Iris pigment epithelial cell (primary cell): ENCODE results near the gene KSR1.
"Not testable (repeated sequence)": the region's sequence is repeated elsewhere in the genome, so short reads cannot be mapped to it uniquely, and the experiment has no call there.

Experiments used
- DNase-seq: peaks from one replicate; pipeline ENCODE4 v3.0.0-alpha.2; 2011; ENCODE audit warnings: low read depth

KSR1 gene

DNA sequence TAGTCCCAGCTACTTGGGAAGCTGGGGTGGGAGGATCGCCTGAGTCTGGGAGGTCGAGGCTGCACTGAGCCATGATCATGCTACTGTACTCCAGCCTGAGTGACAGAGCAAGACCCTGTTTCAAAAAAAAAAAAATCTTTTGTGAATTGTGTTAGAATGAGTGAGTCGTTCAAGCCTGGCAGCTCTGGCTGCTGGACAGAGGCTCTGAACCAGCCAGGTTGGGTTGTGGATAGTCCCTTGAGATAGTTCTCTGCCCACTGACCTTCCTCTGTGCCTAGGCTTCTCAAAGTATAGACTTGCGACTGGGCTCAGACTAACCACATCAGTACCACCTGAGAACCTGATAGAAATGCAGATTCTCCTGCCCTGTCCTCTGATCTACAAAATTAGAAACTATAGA, 2.2 kb upstream of the KSR1 start:
- DNase-seq: no peak

DNA sequence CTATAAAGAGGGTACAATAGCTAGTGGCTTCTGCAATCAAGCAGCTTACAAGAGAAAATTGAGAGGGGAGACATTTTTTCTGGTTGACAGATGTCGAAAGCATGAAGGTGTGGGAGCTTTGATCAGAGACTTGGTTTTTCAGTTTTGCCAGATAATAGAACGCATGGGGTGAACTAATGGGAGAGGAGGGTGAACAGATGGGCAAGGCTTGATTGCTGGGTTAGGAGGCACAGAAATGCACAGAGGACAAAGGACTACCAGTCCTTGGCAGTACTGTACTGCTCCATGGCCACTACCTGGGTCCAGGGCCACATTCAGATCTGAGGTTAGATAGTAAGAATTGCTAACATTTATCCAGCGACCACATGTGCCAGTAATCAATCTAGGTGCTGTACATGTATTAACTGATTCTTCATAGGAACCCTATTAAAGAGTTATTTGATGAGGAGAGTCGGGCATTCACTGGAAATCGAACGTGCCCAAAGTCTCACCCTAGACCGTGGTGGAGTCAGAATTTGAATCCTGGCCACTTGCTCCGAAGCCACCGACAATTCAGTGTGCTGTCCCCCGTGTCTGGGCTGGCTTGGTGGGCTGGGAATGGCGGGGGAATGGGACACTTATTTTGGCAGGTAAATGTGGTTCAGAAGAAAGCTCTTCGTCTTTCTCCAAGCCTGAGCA, 873 bp upstream of the KSR1 start:
- no peak for DNase-seq

DNA sequence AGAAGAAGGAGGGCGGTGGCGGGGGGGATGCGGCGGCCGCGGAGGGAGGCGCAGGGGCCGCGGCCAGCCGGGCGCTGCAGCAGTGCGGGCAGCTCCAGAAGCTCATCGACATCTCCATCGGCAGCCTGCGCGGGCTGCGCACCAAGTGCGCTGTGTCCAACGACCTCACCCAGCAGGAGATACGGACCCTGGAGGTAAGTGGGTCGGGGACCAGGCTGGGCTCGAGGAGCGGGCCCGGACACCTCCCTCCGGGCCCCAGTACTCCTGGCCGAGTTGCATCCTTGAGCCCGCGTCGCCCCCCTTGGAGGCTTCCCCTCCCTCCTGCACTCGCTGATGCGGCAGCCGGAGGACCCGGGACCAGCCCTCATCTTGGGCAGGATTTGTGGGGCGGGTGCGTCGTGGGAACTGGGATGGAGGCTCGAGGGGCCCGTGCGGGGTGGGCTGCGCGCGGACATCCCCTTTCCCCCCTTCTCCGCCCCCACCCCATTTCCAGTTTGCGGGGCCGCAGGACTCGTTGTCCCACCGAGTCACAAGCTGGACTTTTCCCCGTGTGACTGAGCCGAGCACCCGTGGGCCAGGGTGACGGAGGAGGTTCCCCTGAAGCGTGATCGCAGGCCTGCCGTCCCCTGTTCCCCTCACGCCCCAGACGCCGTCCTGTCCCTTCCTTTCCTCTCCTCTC, 572 bp downstream of the KSR1 start:
- DNase-seq: no peak

DNA sequence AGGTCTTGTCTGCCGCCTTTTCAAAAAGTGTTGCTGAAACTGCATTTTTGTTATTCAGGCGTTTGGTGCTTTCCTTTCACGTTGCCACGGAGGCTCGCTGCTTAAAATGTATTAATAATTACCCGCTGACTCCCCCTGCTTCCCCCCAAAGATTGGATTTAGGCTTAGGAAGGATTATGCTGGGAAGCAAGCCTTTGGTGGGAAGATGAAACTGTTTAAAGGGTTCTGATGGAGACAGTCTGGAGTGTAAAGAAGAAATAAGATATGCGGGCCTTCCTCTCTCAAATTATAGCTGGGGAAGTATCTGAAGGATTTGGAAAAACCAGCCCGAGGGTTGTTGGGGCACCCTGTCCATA, 1.1 kb downstream of the KSR1 start:
- DNase-seq: no peak

DNA sequence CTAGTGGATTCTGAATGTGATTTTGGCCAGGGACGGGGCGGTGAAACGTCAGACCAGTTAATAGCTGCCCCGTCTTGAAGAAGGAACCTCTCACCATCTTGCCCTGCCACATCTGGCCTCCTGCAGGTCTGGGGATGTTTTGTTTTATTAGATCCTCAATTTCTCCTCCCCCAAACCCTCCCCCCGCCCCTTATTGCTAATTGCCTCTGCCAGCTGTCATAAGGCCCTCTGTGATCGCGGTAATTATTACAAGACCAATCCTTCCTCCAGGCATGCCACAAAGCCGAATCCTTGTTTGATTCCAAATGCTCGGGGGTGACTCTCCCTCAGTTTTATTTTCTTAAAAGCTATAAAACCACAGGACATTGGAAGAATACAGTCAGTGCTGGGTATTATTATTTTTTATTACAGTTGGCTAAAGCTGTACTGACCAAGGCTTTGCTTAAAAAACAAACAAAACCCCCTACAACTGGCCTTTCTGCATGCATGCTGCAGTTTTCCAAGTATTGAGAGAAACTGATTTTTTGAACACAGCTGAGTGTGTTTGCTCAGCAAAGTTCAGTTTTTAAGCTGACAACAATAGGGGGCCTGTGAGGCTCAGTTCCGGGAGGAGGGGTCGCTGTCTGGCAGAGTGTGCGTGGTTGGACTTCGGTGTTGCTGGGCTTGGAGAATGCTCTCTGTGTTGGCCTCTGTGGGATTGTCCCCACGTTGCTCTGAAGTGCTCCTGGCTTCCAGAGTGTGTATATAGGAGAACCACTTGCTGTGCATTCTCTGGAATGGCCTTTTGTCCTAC, 1.7 kb downstream of the KSR1 start:
- DNase-seq: no peak

DNA sequence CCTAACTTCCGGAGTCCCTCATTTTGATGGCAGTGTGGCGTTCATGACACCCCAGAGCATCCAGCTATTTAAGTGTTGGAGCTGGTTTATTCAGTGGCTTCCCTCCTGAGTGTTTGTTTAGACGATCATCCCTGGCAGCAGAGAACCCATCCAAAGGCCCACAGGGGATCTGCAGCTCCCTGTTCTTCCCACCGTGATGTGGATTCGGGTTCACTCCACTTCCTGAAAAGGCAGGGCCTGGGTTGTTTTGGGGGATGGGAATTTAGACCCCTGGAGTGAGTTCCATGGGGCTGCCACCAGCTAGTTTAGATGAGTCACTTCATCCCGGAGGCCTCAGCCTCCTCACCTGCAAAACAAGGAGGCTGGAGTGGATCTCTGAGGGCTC, 2.3 kb downstream of the KSR1 start:
- no peak for DNase-seq

DNA sequence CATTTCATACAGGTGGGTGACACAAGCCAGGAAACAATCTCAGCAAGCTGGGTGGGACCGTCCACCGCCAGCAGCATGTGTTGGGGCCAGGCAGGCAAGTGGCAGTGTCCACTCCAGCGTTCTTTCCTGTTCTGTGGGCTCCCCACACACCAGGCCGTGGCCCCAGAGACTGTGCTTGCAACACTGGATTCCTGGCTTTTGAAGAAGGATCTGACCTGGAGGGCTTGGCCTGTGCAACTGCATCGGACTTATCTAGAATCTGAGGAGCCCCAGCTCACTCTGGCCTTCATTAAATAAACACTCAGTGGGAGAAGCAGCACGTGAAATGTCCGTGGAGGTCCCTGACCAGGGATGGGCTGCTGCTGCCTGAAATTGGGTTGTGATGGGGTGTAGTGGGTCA, 3.2 kb downstream of the KSR1 start:
- DNase-seq: no peak

DNA sequence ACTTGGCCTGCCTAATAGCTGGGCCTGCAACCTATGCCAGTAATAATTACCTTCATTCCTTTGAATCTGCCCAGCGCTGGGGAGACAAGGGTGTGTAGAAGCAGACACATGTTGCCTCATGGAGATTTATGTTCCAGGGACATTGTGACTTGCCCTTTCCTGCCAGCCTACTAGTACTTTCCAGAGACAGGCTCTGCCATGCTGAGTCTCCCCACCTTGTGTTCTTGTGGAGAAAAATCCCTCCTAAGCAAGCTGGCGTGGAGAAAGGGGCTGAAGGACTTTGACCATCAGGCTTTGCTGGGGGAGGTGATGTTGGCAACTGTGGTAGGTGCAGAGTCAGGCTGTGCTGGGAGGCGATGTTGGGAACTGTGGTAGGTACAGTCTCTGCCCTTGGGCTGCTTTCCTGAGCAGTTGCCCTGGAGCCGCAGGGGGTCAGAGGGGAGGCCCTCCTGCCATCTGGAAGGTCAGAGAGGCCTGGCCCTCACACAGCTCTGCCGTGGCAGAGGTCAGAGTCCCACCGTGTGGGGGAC, 4.0 kb downstream of the KSR1 start:
- no peak for DNase-seq

DNA sequence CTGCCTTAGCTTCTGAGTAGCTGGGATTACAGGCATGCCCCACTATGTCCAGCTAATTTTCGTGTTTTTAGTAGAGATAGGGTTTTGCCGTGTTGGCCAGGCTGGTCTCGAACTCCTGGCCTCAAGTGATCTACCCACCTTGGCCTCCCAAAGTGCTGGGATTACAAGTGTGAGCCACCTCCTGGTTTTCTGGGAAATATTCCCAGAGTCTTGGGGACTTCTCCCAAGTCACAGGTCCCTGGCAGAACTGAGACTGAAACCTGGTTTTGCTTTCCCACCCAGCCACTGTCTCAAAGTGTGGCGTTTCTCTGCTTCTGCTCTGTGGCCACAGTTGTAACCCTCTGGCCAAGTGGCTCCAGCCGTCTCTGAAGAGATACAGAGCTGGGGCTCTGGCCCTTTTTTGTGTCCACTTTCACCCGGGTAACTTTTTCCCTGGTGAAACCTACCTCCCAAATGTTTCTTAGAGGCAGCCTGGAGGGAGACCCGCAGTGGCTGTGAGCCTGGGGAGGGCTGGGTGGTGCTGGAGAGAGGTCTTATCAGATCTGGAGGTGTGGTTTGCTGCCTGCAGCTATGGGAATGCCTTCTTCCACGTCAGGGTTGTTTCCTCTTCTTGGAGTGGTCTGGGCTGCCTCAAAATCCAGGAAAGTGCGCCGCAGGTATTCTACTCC, 5.1 kb downstream of the KSR1 start:
- no peak for DNase-seq

DNA sequence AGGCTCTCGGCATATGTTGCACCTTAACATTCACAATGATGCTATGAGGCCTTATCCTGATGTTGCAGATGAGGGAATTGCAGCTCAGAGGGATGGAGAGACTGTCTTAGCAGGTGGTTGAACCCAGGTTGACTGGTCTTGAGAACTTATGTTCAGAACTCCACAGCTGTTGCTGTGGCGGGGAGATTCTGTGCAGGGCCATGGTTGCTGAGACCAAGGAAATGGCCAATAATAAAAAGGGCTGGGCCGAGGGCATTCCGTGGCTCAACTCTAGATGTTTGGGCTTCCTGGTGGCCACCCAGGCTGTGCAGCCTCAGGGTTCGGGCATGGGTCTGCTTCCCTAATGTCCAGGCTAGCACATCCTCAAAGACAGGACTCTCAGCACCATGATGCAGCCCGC, 5.9 kb downstream of the KSR1 start:
- DNase-seq: no peak

DNA sequence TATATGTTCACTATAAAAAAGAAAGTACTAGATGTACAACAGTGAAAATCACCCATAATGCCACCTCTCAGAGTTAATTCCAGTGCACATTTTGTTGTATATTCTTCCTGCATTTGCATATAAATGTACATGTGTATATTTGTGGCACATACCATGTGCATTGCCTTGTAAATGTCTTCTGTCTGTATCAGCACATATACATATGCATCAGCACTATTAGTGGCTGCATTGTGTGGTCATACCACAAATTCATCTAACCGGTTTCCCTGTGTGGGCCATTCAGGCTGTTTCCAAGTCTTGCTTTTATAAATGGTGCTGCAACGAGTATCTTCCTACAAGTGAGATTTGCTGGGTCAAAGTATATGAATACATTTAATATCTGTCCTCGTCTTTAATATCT, 6.5 kb downstream of the KSR1 start:
- DNase-seq: no peak

DNA sequence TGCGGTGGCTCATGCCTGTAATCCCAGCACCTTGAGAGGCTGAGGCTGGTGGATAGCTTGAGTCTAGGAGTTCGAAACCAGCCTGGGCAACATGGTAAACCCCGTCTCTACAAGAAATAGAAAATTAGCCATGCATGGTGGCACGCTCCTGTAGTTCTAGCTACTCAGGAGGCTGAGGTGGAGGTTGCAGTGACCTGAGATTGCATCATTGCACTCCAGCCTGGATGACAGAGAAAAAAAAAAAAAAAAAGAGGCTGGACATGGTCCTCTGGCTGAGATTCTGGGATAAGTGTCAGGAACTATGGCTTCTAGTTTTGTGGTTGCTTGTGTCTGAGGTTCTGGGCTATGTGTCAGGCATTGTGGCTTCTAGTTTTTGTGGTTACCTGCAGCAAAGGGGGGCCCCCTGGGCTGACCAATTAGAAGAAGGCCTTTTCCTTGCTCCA, 7.0 kb downstream of the KSR1 start:
- no peak for DNase-seq

DNA sequence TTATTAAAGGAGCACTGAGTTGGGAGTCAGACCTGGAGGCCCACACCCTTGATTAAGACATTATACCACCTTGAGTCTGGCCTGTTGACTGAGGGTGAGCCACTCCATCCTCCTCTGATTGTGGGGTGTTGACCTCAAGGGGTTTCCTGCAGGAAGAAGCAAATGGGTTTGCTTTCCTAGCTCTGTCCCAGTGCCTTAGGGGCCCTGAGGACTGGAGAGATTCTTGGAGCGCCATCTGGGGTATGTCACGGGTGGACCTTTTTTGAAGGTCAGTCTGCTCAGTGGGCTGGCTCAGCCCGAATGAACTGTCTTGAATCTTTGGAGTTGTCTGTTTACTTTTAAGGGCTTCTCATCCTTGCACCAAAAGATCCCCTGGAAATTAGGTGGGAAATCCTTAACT, 7.8 kb downstream of the KSR1 start:
- DNase-seq: not testable (repeated sequence)

DNA sequence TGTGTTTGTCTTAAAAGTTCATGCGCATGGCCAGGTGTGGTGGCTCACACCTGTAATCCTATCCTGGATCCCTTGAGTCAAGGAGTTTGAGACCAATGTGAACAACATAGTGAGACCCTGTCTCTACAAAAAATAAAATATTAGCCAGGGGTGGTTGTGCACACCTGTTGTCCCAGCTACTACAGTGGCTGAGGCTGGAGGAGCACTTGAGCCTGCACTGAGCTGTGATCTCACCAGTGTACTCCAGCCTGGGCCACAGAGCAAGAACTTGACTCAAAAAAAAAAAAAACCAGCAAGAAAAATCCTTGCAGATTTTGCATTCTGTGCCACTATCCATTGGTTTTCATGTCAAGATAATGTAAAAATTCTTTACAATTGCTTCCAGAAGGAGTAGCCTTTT, 8.2 kb downstream of the KSR1 start:
- DNase-seq: no peak

DNA sequence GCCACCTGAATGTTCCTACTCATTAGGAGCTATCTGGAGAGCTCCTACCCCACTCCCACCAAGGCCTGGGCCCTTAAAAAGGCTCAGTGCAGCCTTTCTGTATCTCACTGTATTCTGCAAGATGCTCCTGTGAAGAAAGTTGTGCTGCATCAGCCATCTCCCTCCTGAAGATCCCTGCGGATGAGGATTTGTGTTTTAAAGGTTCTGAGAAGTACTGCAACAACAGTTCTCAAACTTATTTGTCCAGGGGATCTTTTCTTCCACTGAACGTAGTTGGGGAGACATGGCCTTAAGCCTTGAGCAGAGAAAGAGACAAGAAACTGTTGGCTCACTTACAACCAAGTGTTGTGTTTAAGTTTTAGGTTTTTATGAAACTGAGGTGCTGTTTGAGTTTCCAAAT, 9.6 kb downstream of the KSR1 start:
- DNase-seq: not testable (repeated sequence)

DNA sequence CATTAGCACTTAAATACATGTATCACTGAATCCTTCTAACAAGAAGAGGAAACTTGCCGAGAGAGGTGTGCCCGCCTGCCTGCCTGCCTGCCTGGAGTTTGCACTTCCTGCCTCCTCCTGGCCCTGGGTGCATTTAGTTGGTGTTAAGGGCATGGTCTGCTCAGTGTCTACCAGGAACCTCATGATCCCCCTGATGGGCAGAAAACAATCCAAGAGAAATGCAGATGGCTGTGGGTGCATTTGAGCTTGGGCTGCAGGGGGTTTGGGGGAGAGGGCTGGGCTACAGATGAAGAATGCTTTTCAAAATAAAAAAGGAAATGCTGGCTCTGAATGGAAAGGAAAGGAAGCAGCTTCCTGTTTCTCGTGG, 10.1 kb downstream of the KSR1 start:
- DNase-seq: no peak

DNA sequence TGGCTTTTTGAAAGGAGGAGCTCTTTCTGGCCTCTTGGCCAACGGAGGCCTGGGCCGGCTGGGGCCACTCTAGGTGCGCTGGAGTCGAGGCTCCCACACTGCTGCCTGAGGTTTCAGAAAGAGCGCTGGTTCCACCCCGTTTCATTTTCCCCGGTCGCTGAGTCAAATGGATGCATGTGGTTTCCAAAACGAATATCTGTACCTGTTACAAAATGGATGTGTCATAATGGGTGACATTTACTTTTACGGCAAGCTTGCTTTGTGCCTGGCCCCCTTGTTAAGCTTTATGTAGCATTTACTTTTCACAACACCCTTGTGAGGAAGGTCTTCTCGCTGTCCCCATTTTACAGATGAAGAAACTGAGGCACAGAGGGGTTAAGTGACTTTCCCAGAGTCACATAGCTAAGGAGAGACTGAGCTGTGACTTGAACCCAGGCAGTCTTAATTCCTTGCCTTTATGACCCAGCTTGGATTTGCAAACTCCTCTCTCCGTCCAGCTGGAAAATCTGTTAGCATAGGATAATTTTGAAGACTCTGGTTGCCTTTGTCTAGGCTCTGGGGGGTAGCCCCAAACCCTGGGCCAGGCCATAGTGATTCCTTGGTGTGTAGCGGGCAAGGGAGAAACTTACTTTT, 10.6 kb downstream of the KSR1 start:
- DNase-seq: no peak

DNA sequence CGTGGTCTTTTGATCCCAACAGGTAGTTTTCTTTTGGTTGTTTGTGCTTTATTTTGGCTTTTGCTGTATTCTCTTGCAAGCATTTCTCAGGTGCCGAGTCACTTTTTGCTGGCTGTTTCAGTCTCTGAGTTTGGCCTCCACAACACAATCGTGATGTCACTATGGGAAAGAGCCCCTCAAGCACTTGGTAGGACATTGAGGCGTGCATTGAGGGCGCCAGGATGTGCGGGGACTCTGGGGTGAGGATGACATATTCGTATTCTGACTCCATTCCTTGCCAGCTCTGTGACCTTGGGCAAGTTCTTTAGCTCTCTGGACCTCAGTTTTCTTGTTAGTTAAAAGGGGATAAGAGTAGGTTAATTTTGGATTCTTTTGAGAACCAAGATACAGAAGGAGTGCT, 13.0 kb downstream of the KSR1 start:
- DNase-seq: no peak

DNA sequence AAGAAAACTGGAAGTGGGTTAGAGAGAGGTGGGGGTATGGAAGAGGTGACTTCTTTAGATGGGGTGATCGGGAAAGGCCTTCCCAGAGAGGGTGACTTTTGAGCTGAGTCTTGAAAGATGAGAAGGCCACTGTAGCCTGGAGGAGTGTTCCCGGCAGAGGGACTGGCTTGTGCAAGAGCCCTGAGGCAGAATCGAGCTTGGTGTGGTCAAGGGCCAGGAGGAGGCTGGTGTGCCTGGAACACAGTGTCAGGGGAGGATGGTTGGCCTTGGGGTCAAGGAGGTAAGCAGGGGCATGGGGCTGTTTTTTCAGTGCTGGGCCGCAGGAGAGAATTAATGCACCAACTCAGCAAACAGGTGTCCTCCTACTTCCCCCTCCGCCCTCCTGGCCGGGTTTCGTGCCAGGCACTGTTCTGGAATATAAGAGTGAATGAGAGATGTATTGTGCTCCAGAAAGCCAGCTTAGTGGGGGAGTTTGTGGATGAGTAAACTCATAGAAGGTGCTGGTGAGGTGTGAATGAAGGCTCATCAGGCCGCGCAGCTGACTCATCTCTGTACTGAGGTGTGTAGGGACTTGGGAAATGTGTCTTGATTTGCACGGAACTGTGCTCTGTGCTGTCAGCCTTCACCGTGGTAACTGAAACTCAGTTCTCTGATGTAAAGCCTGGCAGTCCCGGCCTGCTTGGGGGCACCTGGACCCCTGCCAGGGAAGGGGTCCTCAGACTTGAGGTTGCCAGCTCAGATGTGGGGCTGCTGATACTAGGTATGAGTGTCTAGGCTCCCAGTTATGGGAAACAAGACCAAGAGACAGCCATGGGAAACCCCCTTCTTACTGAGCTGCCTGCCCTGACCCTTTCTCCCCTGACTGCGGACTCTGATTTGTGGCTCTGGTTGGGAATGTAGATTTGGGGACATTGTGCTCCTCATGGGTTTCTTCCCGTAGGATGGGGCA, 15.3 kb downstream of the KSR1 start:
- peak; percentile 31 for DNase-seq

DNA sequence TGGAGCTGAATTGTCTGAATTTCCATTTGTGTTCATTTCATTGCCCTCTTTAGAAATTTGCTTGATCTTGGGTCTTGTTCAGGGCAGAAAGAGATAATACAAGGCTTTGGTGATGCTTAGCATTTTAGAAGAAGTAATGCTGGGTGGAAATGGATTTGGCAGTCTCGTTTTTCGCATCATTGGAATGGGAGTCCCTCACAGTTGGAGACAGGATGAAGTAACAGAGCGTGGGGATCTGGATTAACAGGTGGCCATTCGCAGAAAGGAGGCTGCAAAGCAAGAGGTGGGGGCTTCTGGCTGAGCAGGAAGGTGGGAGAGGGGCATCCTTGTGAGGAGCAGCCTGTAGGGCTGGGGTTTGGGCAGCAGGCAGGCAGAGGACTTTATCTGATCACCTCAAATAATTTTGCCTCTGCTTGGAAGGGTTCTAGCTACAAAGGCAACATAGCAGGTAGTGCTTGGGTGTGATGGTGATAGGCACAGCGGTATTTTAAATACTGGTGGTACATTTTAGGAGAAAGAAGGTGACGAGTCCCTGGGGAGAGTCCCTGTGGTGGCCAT, 17.0 kb downstream of the KSR1 start:
- DNase-seq: no peak
